SIG-M5 (cell line): ENCODE results near the gene DENND4A.
"Not testable (repeated sequence)": the region's sequence is repeated elsewhere in the genome, so short reads cannot be mapped to it uniquely, and the experiment has no call there.

ENCODE experiments used
- DNase-seq: peaks from one replicate; lab custom pipeline; 2025; lab: John Stamatoyannopoulos, UW

The DENND4A gene

DNA sequence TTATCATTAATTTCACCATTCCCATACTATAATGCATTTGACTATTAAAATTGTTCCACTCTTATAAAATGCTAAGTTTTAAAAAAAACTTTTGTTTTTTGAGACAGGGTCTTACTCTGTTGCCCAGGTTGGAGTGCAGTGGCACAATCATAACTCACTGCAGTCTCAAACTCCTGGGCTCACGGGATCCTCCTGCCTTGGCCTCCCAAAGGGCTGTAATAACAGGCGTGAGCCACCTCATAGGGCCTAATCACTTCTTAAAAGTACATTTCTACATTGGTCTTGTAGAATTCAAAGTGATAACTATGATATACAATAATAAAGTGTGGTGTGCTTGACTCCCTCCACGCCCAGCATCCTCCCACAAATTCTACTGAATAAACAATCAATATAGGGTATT lies 3.0 kb downstream of the DENND4A start:
- DNase-seq: no peak

DNA sequence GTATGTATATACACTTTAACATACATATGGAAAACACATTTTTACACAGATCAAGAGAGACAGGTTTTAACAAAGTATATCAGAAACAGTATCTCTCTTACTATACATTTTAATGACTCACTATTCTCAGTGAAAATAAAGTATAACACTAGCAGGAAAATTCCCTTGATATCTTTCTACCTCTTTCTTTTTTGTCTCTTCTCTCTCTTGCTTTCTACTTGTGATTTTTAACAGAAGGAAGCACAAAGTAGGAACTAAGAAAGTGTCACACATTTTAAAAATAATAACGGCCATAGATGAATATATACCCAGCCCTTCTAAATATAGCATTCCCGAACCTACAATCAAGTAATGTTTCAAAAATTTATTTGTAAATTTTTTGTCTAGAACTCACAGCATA lies 4.8 kb downstream of the DENND4A start:
- DNase-seq: no peak

GRCh38 chr15:65785151-65785550 lies 6.9 kb downstream of the DENND4A start:
- DNase-seq: no peak

- no peak for DNase-seq
Measured at GRCh38 chr15:65783872-65784271, 8.2 kb downstream of the DENND4A start.

- no peak for DNase-seq
Measured at GRCh38 chr15:65782096-65782495, 10.0 kb downstream of the DENND4A start.

GRCh38 chr15:65778701-65779100 lies 13.4 kb downstream of the DENND4A start:
- DNase-seq: not testable (repeated sequence)

DNA sequence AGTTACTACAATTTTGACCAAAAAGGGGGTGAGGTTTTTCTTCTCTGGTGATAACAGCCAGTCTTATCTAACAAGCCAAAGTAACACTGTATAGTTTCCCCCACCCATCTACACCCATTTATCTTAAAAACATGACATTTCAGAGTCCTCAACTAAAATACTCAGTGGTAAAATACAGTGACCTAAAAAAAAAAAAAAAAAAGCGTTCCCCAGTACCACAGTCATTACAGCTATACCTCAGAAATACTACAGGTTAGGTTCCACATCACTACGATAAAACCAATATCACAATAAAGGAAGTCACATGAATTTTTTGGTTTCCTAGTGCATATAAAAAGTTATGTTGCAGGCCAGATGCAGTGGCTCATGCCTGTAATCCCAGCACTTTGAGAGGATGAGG lies 13.8 kb downstream of the DENND4A start:
- DNase-seq: no peak

DNA sequence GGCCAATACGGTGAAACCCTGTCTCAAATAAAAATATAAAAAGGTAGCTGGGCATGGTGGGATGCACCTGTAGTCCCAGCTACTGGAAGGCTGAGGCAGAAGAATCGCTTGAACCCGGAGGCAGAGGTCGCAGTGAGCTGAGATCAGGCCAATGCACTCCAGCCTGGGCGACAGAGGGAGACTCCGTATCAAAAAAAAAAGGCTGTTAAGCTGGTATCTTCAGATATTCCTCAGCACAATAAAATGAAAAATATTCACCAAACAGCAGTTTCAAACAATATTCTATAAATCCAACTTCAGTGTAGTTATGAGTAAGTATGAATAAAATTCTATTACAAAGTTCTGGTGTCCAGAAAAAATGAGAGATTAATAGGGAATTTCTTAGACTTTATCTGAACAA lies 14.2 kb downstream of the DENND4A start:
- no peak for DNase-seq

GRCh38 chr15:65777053-65777452 lies 15.0 kb downstream of the DENND4A start:
- no peak for DNase-seq

- DNase-seq: no peak
Measured at GRCh38 chr15:65773386-65774111, 18.5 kb downstream of the DENND4A start.

- DNase-seq: no peak
Measured at GRCh38 chr15:65772930-65773329, 19.2 kb downstream of the DENND4A start.

GRCh38 chr15:65771870-65772269 lies 20.2 kb downstream of the DENND4A start:
- no peak for DNase-seq

GRCh38 chr15:65769482-65769881 lies 22.6 kb downstream of the DENND4A start:
- no peak for DNase-seq

DNA sequence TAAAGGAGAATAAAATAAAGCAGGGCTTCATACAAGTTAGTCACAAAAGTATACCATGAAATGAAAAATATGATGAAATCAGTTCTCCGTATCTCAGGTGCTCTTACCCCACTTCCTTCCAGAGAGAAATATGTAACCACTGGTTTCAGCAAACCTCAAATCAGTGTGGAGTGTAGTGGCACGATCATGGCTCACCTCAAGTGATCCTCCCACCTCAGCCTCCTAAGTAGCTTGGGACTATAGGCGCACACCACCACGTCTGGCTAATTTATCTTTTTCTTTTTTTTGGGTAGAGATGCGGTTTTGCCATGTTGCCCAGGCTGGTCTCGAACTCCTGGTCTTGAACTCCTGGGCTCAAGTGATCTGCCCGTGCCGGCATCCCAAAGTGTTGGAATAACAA lies 24.2 kb downstream of the DENND4A start:
- DNase-seq: no peak

GRCh38 chr15:65767264-65767595 lies 24.9 kb downstream of the DENND4A start:
- DNase-seq: no peak

GRCh38 chr15:65766422-65767263 lies 25.4 kb downstream of the DENND4A start:
- DNase-seq: no peak

DNA sequence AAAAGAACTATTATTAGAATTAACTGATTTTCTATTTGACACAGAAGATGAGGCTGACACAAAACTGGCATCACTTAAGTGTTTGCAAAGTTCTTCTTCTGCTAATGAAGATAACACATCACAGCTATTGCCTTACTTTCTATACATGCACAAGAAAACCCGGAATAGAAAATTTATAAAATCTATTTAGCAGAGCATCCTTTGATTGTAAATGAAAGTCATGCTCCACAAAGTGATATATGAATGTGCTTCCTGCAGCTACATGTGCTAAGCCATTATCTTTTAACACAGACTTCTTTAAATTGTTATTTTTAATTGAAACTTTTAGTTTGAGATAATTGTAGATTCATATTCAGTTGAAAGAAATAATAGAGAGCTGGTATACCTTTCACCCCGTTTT lies 27.0 kb downstream of the DENND4A start:
- DNase-seq: no peak

- DNase-seq: no peak
Measured at GRCh38 chr15:65762914-65763787, 28.9 kb downstream of the DENND4A start.

DNA sequence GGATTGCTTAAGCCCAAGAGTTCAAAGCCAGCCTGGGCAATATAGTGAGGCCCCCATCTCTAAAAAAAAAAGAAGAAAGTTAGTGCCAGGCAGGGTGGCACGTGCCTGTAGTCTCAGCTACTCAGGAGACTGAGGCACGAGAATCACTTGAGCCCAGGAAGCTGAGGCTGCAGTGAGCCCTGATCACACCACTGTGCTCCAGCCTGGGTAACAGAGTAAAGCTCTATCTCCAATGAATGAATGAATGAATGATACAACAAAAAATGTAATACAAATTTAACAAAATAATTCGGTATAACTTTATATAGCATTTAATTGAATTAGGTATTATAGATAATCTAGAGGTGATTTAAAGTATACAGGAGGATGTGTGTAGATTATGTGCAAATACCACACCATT lies 29.7 kb downstream of the DENND4A start:
- no peak for DNase-seq

DNA sequence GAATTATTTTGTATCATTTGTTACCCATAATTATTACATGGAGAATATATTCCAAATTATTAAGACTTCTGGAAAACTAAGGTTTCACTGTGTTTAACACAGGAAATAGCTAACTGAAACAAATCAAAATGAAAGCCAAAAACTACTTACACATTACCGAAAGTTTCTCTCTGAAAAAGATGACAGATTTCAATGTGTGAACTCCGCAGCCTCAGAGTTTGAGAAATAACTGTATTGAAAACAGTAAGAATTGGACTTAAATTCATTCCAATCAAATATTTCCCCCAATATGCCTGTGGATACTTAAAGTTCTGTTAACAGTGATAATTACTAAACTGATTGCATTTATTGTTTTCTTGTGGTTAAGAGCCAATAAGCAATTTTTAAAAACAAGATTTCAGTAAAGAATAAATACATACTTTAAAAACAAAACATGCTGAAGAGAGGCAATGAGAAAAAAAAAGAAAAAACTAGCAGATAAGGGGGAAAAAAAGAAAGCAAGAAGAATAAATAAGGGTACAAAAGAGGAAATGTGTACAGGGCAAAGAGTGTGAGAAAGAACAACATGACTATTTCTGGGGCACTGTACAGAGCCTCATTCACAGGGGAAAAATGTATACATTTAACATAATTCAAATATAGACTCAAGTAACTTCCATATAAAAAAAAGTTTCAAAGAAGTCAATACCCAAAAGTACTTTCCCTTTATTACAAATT lies 30.7 kb downstream of the DENND4A start:
- no peak for DNase-seq

GRCh38 chr15:65759441-65759840 lies 32.7 kb downstream of the DENND4A start:
- no peak for DNase-seq

DNA sequence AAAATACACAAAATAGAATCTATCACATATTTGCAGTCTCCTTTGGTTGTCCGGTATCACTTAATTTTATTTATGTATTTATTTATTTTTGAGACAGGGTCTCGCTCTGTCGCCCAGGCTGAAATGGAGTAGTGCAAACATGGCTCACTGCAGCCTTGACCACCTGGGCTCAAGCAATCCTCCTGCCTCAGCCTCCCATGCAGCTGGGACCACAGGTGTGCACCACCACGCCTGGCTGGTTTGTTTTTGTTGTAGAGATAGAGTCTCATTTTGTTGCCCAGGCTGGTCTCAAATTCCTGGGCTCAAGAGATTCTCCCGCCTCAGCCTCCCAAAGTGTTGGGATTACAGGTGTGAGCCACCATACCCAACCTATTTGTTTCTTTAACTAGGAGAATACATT lies 33.9 kb downstream of the DENND4A start:
- DNase-seq: no peak
